Measurements from ENCODE around the gene PFN4.
A peak's percentile ranks its signal among the peaks of the same experiment; 100 is the strongest.
"Not testable (repeated sequence)": the region's sequence is repeated elsewhere in the genome, so short reads cannot be mapped to it uniquely, and the experiment has no call there.

Gene PFN4

GRCh38 chr2:24115057-24115456 lies 8.1 kb downstream of the PFN4 start:
- peak overlapping the region; percentile 59 for H3K27ac ChIP-seq
- DNase-seq (ENCODE audit: low read depth, low spot score), result no peak

GRCh38 chr2:24111407-24111901 lies 11.7 kb downstream of the PFN4 start:
- no peak for DNase-seq (ENCODE audit: low read depth, low spot score)
- peak overlapping the region; percentile 72 for H3K27ac ChIP-seq

- no peak for DNase-seq (ENCODE audit: low read depth, low spot score)
- H3K27ac ChIP-seq, result peak overlapping the region; percentile 72
These were observed 12.4 kb downstream of the PFN4 start for GRCh38 chr2:24110660-24111303.

- not testable (repeated sequence) for DNase-seq (ENCODE audit: low read depth, low spot score)
These were observed 13.7 kb downstream of the PFN4 start for GRCh38 chr2:24109431-24109830.

GRCh38 chr2:24107336-24107735 lies 15.8 kb downstream of the PFN4 start:
- no peak for DNase-seq (ENCODE audit: low read depth, low spot score)
- no peak overlapping the region for H3K27ac ChIP-seq

More at GRCh38 chr2:24109431-24109830, 13.7 kb downstream of the PFN4 start:
- peak overlapping the region; percentile 44 for H3K27ac ChIP-seq

GRCh38 chr2:24106786-24107185 lies 16.3 kb downstream of the PFN4 start:
- no peak for DNase-seq (ENCODE audit: low read depth, low spot score)
- no peak overlapping the region for H3K27ac ChIP-seq

- H3K27ac ChIP-seq, result no peak overlapping the region
- DNase-seq (ENCODE audit: low read depth, low spot score), result no peak
These were observed 17.3 kb downstream of the PFN4 start for GRCh38 chr2:24105816-24106215.

GRCh38 chr2:24104906-24105305 lies 18.2 kb downstream of the PFN4 start:
- no peak for DNase-seq (ENCODE audit: low read depth, low spot score)

GRCh38 chr2:24104110-24104650 lies 19.0 kb downstream of the PFN4 start:
- no peak for DNase-seq (ENCODE audit: low read depth, low spot score)
- no peak overlapping the region for H3K27ac ChIP-seq

More at GRCh38 chr2:24104906-24105305, 18.2 kb downstream of the PFN4 start:
- H3K27ac ChIP-seq, result no peak overlapping the region

- H3K27ac ChIP-seq, result no peak overlapping the region
- DNase-seq (ENCODE audit: low read depth, low spot score), result no peak
These were observed 20.5 kb downstream of the PFN4 start for GRCh38 chr2:24102677-24103076.

GRCh38 chr2:24101992-24102391 lies 21.1 kb downstream of the PFN4 start:
- no peak overlapping the region for H3K27ac ChIP-seq
- no peak for DNase-seq (ENCODE audit: low read depth, low spot score)

- DNase-seq (ENCODE audit: low read depth, low spot score); H3K27ac ChIP-seq: not testable (repeated sequence)
These were observed 22.4 kb downstream of the PFN4 start for GRCh38 chr2:24100732-24101131.

GRCh38 chr2:24095171-24095677 lies 27.9 kb downstream of the PFN4 start:
- H3K27ac ChIP-seq; DNase-seq (ENCODE audit: low read depth, low spot score): not testable (repeated sequence)

GRCh38 chr2:24093270-24093669 lies 29.9 kb downstream of the PFN4 start:
- DNase-seq (ENCODE audit: low read depth, low spot score); H3K27ac ChIP-seq: not testable (repeated sequence)

- DNase-seq (ENCODE audit: low read depth, low spot score), result no peak
- no peak overlapping the region for H3K27ac ChIP-seq
These were observed 34.2 kb downstream of the PFN4 start for GRCh38 chr2:24088821-24089359.

GRCh38 chr2:24087032-24087431 lies 36.1 kb downstream of the PFN4 start:
- DNase-seq (ENCODE audit: low read depth, low spot score), result no peak
- H3K27ac ChIP-seq, result no peak overlapping the region

- no peak for DNase-seq (ENCODE audit: low read depth, low spot score)
- no peak overlapping the region for H3K27ac ChIP-seq
These were observed 36.9 kb downstream of the PFN4 start for GRCh38 chr2:24086241-24086640.

- H3K27ac ChIP-seq, result peak overlapping the region; percentile 98
- DNase-seq (ENCODE audit: low read depth, low spot score), result no peak
These were observed 38.0 kb downstream of the PFN4 start for GRCh38 chr2:24085200-24085489.

- H3K27ac ChIP-seq, result peak within 1 kb of the TSS; percentile 98
- DNase-seq (ENCODE audit: low read depth, low spot score), result no peak
These were observed 38.5 kb downstream of the PFN4 start, which contains the start of gene TP53I3 for GRCh38 chr2:24084386-24085199. Gene TP53I3, minus strand, starts transcription at chr2:24084834. Its CDS starts 508 bp downstream, at chr2:24084326.

GRCh38 chr2:24083567-24084385 lies 39.4 kb downstream of the PFN4 start:
- H3K27ac ChIP-seq, result peak overlapping the region; percentile 98
- DNase-seq (ENCODE audit: low read depth, low spot score), result peak; percentile 73

All from epithelial cell of prostate (primary cell).